Activated naive CD4-positive, alpha-beta T cell treated with anti-CD3 and anti-CD28 coated beads, Interleukin-2, amount 50 U/mL, for 24 hours (primary cell): Measurements from ENCODE around the gene METRN.

Experiments
- H3K27ac Mint-ChIP-seq: one replicate; pipeline ENCODE4 v1.8.0; 2021; ENCODE audit warnings: mild to moderate bottlenecking, mixed read lengths
- H3K27me3 Mint-ChIP-seq: one replicate; pipeline ENCODE4 v1.8.0; 2021; ENCODE audit warnings: mixed read lengths
- H3K36me3 Mint-ChIP-seq: one replicate; pipeline ENCODE4 v1.8.0; 2021; ENCODE audit warnings: mixed read lengths
- H3K4me1 Mint-ChIP-seq: one replicate; pipeline ENCODE4 v1.8.0; 2021; ENCODE audit warnings: mixed read lengths
- H3K4me3 Mint-ChIP-seq: one replicate; pipeline ENCODE4 v1.8.0; 2021; ENCODE audit warnings: mild to moderate bottlenecking, mixed read lengths
- H3K9me3 Mint-ChIP-seq: one replicate; pipeline ENCODE4 v1.8.0; 2021; ENCODE audit warnings: mixed read lengths

The METRN gene

DNA sequence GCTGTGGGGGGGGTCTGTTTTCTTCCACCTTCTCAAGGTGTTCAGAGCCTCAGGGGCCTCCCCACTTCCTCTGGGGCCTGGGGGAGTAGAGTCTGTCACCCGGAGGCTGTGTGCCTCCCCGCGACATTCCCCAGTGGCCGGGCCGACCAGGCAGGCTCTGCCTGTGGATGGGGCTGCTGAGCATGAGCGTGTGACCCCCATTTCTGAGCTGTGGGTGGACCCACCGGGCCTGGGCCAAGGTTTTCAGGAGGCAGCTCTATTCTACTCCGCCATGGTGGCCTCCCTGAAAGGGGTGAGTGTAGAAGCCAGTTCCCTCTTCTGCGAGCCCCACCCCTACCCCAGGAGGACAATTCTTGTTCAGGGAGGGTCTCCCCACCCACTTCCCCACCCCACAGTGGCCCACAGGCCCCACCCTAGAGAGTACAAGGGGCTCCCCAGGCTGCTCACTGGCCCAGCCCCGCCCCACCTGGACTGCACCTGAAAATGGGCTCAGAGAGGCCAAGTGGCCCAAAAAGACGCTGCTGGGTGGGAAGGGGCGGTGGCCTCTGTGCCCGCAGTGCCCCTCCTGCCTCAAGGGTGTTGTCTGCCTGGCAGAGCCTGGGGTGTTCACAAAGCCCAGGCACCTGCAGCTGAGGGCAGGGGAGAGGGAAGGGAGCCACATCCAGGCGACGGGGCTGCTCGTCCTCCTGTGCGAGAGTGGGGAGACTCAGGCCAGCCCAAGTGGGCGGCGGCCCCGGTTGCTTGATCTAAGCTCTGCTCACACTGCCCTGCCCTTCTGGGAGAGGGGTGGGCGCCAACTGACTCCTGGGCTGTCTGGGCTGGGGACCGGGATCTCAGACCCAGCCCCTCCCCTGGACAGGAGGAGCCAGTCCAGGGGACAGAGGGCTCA, 47.0 kb downstream of the METRN start:
- no peaks in the 10 kb centered on the region for H3K36me3 Mint-ChIP-seq
- H3K27ac Mint-ChIP-seq = no peak overlapping the region
- no peaks in the 10 kb centered on the region for H3K27me3 Mint-ChIP-seq
- no peak overlapping the region for H3K4me3 Mint-ChIP-seq
- no peaks in the 10 kb centered on the region for H3K4me1 Mint-ChIP-seq
- no peaks in the 10 kb centered on the region for H3K9me3 Mint-ChIP-seq

DNA sequence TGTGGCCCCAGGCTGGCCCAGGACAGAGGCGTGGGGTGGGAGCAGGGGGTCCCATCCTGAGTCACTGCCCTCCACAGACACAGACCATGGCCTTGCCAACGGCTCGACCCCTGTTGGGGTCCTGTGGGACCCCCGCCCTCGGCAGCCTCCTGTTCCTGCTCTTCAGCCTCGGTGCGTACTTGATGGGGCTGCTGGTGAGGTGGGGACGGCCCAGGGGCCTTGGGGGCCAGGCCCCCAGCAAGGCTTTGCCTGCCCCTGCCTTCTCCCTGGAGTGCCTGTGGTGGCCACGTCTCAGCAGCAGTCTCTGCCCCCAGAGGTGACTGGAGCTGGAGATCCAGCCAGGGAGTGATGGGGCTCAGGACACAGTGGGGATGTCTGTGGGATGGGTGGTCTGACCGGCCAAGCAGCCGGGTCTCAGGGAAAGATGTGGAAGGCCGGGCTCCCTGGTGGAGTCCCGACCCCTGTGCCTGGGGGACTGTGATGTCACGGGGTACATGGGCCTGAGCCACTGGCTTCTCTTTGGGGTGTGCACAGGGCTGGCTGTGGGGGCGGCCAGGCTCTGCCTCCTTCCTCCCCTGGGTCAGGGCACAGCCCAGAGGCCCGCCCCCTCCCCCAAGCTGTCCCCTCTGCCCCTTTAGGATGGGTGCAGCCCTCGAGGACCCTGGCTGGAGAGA, 47.8 kb downstream of the METRN start:
- Mint-ChIP-seq H3K27ac (no peak overlapping the region), H3K27me3 (no peaks in the 10 kb centered on the region), H3K4me3 (no peak overlapping the region), H3K9me3 (no peaks in the 10 kb centered on the region), H3K36me3 (no peaks in the 10 kb centered on the region), H3K4me1 (no peaks in the 10 kb centered on the region)

DNA sequence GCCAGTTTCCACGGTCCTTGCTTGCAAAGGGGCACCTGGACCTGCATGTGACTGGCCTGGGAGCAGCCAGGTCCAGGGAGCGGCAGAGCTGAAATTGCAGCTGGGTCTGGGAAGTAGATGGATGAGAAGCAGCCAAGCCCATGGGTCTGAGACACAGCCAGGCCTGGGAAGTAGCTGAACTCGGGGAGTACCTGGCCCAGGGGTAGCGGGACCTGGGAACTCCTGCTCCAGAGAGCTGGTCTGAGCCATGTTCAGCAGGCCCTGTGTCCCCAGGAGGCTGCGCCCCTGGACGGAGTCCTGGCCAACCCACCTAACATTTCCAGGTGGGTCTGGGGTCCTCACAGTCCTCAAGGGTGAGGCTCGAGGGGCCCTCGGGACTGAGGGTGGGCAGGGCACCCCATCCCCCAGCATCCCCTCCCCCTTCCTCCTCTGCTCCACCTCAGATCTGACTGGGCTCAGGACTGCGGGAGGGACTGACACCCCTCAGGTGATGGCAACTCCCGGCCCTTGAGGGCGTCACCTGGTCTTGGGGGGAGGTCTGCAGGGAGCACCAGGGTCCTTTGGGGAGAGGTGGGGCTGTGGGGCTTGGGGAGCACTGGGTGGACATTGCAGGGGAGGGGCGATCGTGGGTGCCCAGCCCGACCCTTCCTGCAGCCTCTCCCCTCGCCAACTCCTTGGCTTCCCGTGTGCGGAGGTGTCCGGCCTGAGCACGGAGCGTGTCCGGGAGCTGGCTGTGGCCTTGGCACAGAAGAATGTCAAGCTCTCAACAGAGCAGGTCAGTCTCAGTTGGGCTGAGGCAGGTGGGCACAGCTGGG, 48.7 kb downstream of the METRN start:
- no peaks in the 10 kb centered on the region for H3K36me3 Mint-ChIP-seq
- H3K27me3 Mint-ChIP-seq = no peaks in the 10 kb centered on the region
- no peak overlapping the region for H3K27ac Mint-ChIP-seq
- no peaks in the 10 kb centered on the region for H3K9me3 Mint-ChIP-seq
- no peaks in the 10 kb centered on the region for H3K4me1 Mint-ChIP-seq
- no peak overlapping the region for H3K4me3 Mint-ChIP-seq

DNA sequence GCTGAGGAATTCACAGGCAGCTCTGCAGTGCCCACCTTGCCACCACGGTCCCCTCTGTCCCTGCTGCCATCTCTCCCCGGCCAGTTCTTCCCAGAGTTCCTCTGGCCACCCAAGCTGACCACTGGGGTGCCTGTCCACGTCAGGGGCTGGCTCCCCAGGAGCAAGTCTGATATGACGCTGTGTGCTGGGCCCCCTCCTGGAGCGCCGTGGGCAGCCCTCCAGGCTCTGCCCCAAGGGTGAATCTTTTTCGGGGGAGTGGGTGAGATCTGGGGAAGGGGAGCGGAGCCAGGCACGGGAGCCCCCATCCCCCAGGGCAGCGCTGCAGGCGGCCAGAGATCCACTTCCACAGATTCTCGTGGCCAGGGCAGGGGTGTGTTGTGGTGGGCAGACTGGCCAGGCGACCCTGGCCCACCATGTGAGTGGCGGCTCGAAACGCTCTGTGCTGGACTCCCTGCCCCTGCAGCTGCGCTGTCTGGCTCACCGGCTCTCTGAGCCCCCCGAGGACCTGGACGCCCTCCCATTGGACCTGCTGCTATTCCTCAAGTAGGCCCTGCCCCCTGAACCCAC, 49.3 kb downstream of the METRN start:
- H3K9me3 Mint-ChIP-seq = no peaks in the 10 kb centered on the region
- no peak overlapping the region for H3K4me3 Mint-ChIP-seq
- no peaks in the 10 kb centered on the region for H3K36me3 Mint-ChIP-seq
- H3K4me1 Mint-ChIP-seq = no peaks in the 10 kb centered on the region
- no peaks in the 10 kb centered on the region for H3K27me3 Mint-ChIP-seq
- no peak overlapping the region for H3K27ac Mint-ChIP-seq

DNA sequence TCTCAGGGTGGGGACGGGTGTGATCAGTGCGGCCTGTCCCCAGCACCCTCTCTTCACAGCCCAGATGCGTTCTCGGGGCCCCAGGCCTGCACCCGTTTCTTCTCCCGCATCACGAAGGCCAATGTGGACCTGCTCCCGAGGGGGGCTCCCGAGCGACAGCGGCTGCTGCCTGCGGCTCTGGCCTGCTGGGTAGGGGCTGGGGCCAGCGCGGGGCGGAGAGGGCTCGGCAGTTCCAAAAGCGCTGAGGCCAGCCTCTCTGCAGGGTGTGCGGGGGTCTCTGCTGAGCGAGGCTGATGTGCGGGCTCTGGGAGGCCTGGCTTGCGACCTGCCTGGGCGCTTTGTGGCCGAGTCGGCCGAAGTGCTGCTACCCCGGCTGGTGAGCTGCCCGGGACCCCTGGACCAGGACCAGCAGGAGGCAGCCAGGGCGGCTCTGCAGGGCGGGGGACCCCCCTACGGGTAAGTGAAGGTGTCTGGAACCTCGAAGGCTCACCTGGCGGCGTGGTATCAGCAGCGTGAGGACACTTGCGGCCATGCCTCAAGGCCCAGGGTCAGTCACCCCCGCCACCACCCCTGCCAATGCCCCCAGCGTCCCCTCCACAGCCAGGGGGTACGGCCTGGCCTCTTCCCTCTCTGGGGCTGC, 50.0 kb downstream of the METRN start:
- Mint-ChIP-seq H3K4me1 (no peaks in the 10 kb centered on the region), H3K27me3 (no peaks in the 10 kb centered on the region), H3K4me3 (no peak overlapping the region), H3K27ac (no peak overlapping the region), H3K36me3 (no peaks in the 10 kb centered on the region), H3K9me3 (no peaks in the 10 kb centered on the region)

DNA sequence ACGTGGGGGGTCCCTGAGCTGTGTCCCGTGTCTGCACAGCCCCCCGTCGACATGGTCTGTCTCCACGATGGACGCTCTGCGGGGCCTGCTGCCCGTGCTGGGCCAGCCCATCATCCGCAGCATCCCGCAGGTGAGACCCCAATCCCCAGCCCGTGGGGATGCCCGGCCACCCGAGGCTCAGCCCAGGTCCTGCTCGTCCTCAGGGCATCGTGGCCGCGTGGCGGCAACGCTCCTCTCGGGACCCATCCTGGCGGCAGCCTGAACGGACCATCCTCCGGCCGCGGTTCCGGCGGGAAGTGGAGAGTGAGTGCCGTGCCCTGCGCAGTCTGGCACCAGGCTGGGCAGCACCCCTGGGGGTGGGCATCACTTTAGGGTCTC, 50.6 kb downstream of the METRN start:
- no peak overlapping the region for H3K4me3 Mint-ChIP-seq
- H3K9me3 Mint-ChIP-seq = no peaks in the 10 kb centered on the region
- no peaks in the 10 kb centered on the region for H3K27me3 Mint-ChIP-seq
- no peaks in the 10 kb centered on the region for H3K36me3 Mint-ChIP-seq
- no peak overlapping the region for H3K27ac Mint-ChIP-seq
- no peaks in the 10 kb centered on the region for H3K4me1 Mint-ChIP-seq

DNA sequence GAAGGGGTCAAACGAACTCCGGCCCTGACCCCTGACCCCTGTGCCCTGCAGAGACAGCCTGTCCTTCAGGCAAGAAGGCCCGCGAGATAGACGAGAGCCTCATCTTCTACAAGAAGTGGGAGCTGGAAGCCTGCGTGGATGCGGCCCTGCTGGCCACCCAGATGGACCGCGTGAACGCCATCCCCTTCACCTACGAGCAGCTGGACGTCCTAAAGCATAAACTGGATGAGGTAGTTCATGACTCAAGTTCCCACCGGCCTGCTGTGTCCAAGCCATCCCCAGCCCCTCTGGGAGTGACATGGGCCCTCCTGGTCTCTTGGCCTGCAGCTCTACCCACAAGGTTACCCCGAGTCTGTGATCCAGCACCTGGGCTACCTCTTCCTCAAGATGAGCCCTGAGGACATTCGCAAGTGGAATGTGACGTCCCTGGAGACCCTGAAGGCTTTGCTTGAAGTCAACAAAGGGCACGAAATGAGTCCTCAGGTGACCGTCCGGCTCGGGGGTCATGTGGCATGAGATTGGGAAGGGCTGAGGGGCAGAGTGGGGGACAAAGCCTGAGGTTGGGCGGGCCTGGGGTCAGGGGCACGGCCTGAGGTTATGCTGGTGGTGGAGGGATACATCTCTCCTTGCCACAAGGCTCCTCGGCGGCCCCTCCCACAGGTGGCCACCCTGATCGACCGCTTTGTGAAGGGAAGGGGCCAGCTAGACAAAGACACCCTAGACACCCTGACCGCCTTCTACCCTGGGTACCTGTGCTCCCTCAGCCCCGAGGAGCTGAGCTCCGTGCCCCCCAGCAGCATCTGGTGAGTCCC, 51.3 kb downstream of the METRN start:
- H3K27ac Mint-ChIP-seq = no peak overlapping the region
- H3K9me3 Mint-ChIP-seq = no peaks in the 10 kb centered on the region
- H3K4me3 Mint-ChIP-seq = no peak overlapping the region
- H3K27me3 Mint-ChIP-seq = no peaks in the 10 kb centered on the region
- no peaks in the 10 kb centered on the region for H3K4me1 Mint-ChIP-seq
- no peaks in the 10 kb centered on the region for H3K36me3 Mint-ChIP-seq

DNA sequence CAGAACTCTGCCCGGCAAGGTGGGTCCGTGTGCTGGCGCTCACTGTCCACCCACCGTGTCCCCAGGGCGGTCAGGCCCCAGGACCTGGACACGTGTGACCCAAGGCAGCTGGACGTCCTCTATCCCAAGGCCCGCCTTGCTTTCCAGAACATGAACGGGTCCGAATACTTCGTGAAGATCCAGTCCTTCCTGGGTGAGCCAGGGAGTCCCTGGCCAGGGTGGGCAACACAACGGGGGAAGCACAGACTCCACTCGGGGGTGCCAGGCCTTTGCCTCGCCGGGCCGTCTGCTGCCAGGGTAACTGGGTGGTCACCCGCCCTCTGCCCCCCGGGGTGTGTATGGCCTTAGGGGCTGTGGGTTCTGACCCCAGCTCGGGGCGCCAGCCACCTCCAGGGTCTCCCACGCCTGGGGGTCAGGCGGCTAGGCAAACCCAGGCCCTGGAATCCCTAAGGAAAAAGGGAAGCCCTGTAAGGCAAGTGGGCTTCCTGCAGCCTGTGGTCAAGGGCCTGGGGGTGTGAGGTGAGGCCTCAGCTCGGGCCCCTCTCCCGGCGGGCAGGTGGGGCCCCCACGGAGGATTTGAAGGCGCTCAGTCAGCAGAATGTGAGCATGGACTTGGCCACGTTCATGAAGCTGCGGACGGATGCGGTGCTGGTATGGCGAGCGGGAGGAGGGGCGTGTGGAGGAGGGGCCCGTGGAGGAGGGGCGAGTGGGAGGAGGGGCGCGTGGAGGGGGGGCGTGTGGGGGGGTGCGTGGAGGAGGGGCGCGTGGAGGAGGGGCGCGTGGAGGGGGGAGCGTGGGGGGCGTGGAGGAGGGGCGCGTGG, 52.1 kb downstream of the METRN start:
- Mint-ChIP-seq H3K9me3 (no peaks in the 10 kb centered on the region), H3K27ac (no peak overlapping the region), H3K4me3 (no peak overlapping the region), H3K36me3 (no peaks in the 10 kb centered on the region), H3K4me1 (no peaks in the 10 kb centered on the region), H3K27me3 (no peaks in the 10 kb centered on the region)

DNA sequence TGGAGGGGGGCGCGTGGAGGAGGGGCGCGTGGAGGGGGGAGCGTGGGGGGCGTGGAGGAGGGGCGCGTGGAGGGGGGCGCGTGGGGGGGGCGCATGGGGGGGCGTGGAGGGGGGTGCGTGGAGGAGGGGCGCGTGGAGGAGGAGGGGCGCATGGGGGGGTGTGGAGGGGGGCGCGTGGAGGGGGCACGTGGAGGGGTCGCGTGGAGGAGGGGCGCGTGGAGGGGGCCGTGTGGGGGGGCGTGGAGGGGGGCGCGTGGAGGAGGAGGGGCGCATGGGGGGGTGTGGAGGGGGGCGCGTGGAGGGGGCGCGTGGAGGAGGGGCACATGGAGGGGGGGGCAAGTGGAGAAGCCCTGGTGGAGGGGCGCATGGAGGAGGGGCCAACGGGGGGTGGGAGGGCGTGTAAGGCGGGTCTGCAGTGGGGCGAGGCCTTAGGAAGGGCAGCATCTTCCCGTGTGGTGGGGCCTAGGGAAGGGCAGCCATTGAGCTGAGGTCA, 52.9 kb downstream of the METRN start:
- no peak overlapping the region for H3K27ac Mint-ChIP-seq
- H3K36me3 Mint-ChIP-seq = no peaks in the 10 kb centered on the region
- no peak overlapping the region for H3K4me3 Mint-ChIP-seq
- no peaks in the 10 kb centered on the region for H3K9me3 Mint-ChIP-seq
- no peaks in the 10 kb centered on the region for H3K27me3 Mint-ChIP-seq
- no peaks in the 10 kb centered on the region for H3K4me1 Mint-ChIP-seq

DNA sequence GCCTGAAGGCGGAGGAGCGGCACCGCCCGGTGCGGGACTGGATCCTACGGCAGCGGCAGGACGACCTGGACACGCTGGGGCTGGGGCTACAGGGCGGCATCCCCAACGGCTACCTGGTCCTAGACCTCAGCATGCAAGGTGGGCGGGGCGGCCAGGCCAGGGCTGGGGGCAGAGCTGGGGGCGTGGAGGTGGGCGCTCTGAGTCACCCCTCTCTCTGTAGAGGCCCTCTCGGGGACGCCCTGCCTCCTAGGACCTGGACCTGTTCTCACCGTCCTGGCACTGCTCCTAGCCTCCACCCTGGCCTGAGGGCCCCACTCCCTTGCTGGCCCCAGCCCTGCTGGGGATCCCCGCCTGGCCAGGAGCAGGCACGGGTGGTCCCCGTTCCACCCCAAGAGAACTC, 53.5 kb downstream of the METRN start:
- no peaks in the 10 kb centered on the region for H3K27me3 Mint-ChIP-seq
- no peaks in the 10 kb centered on the region for H3K36me3 Mint-ChIP-seq
- H3K9me3 Mint-ChIP-seq = no peaks in the 10 kb centered on the region
- no peaks in the 10 kb centered on the region for H3K4me1 Mint-ChIP-seq
- H3K27ac Mint-ChIP-seq = no peak overlapping the region
- no peak overlapping the region for H3K4me3 Mint-ChIP-seq
